Left renal pelvis (tissue), 4 donors: ENCODE results near the gene CLDN14. TPM values are rescaled to one million over a fixed set of nuclear protein-coding genes. Genes with fewer than 3 reads are reported as not detected.

Experiments used
- DNase-seq, 4 donors: peaks; one replicate each; pipeline ENCODE4 v3.0.0-alpha.2; 2013; ENCODE audit warnings: low read depth in 4 of 4, low spot score in 3 of 4
- polyA plus RNA-seq, 4 donors: library from polyadenylated mRNA; unstranded; fragments of 120-200 nt; gene quantifications; one replicate each; pipeline ENCODE4 v1.2.1, GENCODE V29; 2013; ENCODE audit not compliant: insufficient read length in 4 of 4

CLDN14 gene, protein sequence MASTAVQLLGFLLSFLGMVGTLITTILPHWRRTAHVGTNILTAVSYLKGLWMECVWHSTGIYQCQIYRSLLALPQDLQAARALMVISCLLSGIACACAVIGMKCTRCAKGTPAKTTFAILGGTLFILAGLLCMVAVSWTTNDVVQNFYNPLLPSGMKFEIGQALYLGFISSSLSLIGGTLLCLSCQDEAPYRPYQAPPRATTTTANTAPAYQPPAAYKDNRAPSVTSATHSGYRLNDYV
- polyA plus RNA-seq, result 1 to 10 TPM in 3 of 4 donors, under 1 TPM in 1; 0.07 to 6.1 (median 4.2) TPM

DNA sequence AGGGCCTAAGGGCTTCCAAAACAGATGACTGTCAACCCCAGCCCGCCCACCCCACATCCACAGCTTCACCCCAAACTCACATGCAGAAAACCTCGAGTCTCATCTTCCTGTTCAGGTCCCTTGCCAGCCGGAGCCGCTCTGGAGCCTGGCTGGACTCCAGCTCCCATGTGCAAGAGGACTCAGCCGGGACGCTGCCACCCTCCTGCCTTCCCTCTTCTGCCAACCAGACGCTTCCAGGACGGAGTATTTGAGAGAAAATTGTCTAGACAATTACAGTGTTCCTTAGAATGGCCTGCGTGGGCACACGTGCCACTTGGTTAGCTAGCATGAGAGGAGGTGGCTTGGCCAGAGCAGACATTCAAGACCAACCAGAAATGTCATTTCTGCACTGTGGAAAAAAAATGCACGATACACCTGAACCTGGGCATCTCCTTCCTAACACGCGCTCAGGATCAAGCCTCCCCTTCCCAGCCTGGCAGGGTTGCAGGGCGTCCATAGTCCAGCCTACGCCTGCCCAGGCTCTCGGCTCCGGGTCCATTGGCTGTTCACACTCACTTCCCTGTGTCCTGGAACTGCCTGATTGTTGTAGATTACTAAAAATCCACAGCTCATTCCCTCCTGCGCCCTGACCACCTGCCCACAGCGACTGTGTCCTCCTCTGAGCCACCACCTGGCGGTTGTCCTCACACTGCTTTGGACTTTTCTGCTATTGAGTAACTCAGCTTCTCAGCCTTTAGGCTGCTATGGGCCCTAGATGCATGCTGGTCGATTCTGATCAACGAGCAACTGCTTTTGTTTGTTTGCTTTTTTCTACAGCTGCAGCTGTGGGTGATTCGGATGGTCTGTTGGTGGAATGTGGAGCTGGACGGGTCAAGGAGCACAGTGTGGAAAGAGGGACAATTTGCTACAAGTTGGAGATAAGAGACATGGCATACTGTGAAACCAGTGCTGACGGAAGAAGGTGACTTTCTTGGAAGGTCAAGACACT lies at the start of gene CLDN14:
CLDN14 (minus strand) TSS at position 708 of the 988 bp plus-strand sequence. CDS start 18,427 bp downstream, outside the sequence.
- DNase-seq, result no peak

DNA sequence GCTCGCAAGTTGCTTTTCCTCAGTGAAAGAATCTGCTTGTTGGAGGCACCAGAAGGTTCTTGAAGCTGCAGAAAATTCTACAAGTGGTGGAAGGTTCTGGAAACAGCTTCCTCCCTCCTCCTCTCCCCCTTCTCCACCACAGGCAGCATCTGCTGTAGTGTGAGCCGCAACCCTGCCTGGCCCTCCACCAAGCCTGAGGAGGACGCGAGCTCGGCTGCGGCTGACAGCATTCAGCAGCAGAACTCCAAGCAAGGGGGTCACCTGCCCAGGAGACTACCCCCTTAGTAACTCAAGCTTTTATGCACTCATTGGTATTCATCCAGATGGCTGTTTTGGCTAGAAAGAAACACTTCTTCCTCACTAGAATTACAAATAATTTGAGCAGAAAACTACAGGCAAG lies 48.8 kb upstream of the CLDN14 start:
- no peak for DNase-seq

DNA sequence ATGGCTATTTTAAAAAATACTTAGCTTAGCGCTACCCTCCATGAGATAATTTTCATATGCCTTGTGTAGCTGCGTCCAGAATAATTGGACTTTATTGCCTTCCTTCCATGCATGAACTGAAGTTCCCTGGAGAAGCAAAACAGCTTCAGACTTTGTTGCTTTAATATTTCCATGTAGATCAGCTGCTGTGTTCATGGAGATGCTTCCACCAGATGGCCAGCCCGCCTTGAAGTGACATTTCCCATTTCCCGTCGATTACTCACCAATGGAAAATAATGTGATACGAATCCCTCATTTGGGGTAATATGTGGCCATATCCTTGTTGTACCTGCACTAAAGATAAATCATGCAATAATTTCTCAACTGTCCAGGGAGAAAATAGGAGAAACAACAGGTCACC lies 47.4 kb upstream of the CLDN14 start:
- DNase-seq, result no peak

DNA sequence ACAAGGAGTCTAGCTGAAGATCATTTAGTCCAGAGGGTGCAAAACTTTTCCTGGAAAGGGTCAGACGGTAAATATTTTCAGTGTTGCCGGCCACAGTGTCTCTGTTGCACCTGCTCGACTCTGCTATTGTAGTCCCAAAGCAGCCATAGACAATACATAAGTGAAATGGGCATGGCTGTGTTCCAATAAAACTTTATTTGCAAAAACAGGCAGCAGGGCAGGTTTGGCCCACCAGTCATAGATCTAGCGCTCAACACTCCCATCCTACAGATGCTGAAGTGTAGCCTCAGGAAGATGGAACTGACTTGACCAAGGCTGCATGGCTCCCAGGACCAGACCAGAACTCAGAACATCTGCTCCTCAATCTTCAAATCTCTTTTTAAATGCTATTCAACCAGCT lies 46.2 kb upstream of the CLDN14 start:
- no peak for DNase-seq

DNA sequence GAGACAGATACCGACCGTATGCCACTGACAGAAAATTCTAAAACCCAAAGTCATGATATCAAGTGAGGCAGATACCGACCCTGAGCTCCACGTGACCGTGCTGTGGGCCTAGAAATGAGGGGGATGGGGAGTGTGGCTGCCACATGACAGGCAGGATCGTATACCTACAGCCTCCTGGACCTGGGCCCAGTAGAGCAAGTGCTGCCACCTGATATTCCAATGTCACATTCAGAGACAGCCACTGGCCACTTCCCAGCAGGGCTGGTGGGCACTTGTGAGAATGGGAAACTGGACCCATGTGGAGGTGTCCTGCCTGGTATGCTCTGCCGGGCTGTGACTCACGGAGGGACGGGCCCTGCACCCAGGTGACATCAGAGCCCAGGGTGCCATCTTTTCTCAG lies 44.6 kb upstream of the CLDN14 start:
- DNase-seq, result no peak

DNA sequence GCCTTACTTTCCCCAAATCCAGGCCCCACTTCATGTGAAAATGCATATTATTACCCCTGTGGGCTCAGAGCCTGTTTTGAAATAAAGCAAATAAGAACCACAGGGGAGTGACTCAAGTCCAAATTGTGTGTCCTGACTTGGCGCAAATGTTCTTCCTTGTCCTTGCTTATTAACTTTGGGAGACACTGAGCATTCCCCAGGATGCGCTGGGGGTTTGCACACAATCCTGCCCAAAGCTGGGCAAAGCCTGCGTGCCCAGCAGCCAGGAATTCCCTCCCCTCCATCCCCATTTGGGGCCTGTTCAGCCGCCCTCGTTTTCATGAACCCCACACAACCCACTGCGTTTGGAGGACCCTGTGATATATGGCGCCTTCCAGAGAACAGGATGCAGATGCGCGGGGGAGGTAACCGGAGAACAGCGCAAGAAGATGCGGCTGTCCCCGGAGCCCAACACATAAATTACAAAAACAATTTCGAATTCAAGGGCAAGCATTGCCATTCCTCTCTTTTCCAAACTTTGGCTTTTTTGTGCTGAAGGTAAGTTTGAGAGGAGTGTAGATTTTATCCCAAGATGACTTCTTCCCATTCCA lies 42.4 kb upstream of the CLDN14 start:
- peak in 2 of 4 donors; percentile 28 to 63 for DNase-seq

DNA sequence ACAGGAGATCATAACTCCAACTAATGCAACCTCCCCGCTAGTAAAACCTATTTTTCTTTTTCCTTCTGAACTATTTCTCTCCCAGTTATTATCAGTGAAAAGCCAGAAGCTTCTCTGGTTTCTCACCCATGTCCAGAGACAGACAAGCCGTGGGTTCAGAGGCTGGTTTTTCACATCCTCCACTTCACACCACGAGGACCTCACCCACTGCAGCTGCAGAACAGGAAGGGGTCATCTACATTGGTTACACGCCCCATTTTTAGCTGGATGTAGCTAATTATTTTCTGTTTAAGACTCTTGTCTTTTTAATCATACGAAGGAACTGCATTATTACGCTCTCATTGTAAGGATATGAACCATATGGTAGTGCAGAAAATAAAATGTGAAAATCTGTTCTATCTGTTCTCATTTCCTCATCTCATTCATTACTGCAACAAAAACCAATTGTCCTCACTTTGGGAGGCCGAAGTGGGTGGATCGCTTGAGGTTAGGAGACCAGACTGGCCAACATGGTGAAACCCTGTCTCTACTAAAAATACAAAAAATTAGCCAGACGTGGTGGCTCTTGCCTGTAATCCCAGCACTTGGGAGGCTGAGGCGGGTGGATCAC lies 39.1 kb upstream of the CLDN14 start:
- no peak for DNase-seq

DNA sequence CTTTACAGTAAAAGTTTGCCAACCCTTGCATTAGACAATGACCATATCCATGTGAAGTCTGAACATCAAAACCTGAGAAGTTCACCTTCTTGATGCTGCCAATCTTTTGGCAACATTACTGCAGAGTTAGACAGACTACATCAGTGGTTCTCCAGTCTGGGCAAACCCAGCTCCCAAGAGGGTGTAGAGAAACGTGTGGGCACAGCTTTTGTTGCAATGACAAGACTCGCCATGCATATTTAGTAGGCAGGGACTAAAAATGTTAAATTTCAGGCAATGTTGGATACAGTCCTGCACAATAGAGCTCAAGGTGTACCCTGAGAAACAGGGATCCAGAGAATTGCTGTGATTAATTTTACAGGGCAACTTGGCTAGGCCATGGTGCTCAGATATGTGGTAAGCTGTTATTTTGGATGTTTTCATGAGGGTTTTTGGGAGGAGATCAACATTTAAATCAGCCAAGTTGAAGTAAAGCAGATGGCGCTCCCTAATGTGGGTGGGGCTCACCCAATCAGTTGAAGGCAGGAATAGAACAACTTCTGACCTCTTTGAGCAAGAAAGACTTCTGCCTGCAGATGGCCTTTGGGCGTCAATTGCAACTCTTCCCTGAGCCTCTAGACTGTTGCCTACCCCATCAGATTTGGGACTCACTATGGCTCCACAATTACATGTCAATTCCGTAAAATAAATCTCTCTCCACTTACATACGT lies 37.6 kb upstream of the CLDN14 start:
- no peak for DNase-seq

DNA sequence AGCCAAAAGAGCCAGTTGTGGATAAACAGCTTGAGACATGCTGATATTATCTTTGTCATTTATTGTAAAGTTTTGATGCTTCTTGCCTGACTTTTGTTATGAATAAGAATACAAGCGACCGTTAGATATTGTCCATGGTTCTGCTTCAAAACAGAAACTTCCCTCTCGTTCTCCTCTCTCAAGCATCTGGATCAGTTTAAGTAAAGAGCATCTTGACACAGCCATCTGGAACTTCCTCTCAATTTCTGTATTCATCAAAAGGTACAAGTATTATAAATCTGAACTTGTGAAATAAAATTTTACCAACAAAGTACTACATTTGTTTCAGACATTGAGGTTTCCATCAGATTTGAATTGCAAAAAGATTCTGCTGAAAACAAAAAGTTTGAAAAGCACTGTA lies 36.4 kb upstream of the CLDN14 start:
- no peak for DNase-seq

DNA sequence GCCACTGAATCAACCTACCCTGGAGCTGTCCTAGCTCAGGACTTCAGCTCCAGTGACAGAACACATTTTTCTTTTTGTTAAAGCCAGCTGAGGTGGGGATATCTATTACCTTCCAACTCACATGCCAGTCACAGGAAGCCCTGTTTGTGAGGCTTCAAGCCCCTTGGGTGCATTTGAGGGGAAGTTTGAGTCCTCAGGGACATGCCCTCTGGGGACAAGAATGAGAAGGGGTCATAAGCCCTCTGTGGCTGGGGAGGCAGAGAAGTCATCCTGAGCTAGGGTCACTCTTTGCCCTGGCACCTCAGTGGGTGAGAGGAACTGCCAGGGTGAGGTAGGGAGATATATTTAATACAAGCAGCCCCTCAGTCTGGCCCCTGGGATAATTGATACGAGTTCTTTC lies 33.5 kb upstream of the CLDN14 start:
- DNase-seq, result no peak

DNA sequence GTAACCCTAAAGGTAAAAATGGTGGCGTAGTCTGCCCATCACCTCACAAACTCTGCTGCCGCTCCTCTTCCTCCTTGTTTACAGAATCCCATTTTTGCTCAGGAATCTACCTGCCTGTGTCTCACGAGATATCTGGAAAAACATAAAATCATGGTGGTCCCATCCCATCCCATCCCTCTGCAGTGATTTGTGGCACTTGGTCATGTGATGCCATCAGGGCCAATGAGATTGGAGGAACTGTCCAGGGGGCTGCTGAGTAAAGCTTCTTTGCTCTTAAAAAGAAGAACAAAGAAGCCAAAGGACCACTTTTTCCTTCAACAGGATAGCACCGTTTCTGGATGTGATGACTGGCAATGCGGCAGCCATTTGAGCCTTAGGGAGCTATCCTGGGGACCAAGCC lies 33.0 kb upstream of the CLDN14 start:
- no peak for DNase-seq

DNA sequence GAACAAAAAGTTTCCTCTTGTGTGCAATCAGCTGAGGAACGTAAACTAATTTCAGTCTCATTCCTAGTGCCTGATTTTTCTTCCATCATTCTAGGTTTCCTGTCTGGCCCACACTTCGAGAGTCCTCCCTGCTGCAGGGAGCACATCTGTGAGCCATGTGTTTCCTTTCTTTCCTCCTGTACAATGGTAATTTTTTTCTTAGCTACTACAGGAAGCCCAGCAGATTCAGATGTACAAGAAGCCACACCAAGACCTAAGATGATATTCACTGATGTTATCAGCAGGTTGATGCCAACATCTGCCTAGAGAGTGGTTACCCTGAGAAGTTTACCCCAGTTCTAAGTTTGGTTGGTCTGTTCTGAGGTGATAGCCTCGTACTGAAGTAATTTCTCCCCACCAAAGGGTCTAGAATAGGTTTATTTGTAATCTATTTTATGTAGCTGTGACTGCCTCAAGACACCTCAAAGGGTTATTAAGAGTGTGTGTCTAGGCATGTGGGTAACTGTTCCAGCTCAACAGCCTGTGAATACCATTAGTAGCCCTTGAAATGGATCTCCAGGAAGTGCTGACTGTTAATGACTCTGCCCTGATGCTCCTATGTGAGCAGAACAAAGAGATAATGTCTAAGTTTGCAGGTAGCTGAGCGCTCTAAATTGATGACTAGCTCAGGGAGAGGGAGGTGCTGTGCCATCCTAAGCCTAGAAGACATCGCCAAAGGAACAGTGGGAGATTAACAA lies 31.7 kb upstream of the CLDN14 start:
- DNase-seq, result no peak

DNA sequence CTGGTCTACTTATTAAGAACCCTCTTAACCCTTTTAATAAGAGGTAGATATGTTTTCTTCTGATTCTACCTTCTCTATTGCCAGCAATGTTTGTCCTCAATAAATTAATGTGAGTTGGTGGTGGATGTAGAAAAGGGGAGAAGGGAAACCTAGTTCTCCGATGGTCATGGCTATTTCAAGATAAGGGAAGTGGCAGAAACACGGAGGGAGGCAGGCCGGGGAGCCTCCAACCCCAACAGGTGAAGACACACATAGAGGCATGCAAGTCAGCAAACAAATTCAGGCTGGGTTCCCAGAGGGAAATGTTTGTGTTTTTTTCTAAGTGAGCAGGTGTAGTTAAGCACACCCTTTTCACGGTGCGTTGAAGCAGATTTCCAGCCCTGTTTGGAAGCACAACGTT lies 31.0 kb upstream of the CLDN14 start:
- no peak for DNase-seq

DNA sequence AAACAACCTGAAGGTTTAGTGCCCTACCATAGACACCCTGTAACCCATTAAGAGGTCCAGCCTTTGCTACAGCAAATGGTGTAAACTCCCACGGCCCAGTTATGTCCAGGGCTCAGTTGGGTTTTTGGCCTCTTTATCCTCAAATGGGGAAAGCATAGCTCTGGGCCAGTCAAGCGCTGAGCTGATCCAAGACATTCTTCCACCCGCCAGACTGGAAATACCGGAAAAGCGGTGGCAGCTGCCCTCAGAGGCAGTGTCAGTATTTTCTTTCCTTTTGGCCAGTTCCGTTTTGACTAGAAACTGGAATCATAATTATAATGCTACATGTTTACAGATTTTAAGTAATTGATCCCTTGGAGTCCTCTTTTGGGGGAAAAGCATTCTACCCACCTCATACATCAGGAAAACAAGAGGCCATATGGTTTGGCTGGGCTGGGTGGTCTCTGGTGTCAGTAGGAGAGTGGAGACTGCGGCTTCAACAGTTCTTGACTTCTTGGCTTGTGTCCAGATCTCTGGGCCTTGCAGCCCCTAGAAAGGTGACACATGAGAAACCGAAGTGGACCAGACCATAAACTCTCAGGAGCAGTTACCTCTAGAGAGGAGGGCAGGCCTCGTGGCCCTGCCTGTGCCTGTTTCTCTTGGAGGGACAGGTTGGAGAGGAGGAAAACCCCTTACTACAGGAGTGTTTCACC lies 30.2 kb upstream of the CLDN14 start:
- DNase-seq, result peak; percentile 43 to 70 (median 58)

DNA sequence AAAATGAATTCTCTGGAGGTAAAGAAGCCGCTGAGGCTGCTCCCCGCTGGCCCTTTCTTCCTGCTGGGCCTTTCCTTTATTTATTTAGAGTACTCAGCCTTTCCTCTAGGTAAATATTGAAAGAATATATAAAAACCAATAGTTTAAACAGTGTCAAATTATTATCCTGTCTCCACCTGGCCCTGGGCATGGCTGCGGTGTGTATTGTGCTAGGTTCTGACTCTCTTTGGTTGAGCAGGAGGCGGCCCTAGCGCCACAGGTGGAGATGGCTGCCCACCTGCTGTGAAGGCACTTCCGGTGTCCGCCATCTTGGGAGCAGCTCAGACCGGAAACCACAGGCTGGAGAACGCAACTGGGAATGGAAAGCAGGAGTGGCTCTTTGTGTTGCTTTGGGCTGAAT lies 29.0 kb upstream of the CLDN14 start:
- DNase-seq, result no peak

DNA sequence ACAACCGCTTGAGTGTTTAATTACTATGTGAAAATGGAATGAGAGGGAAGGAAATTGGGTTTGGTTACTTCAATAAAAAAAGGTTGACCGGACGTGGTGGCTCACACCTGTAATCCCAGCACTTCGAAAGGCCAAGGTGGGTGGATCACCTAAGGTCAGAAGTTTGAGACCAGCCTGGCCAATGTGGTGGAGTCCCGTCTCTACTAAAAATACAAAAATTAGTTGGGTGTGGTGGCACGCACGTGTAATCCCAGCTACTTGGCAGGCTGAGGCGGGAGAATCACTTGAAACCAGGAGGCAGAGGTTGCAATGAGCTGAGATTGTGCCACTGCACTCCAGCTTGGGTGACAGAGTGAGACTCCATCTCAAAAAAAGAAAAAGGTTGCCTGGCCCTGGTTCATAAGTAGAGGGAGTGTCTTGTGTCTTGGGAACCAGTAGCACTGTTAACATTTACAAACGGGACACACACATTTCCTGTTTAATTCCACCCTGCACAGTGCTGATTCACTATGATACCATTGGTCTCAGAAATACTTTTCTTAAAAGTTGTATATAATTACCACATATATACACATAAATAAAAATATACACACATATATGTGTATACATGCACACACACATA lies 27.6 kb upstream of the CLDN14 start:
- no peak for DNase-seq

DNA sequence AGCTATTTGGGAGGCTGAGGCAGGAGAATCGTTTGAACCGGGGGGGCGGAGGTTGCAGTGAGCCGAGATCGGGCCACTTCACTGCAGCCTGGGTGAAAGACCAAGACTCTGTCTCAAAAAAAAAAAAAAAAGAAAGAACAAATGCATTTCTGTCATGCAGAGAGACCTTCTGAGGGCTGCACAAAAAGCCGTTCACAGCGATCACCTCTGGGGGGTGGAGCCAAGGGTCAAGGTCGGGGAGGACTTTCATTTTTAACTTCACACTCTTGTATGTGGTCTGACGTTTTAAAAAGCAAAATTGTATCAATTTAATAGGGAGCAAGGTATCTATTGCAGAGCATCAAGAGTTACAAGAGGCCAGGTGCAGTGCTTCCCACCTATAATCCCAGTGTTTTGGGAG lies 26.6 kb upstream of the CLDN14 start:
- no peak for DNase-seq
